RWPE1 (cell line): ENCODE data around the gene ACTR8.

Experiments used
- CTCF ChIA-PET: fragments of 350-600 bp; sonication (Branson Sonifier 250); formaldehyde crosslinking; extraction: SDS; loops from one replicate; lab custom pipeline; 2021; lab: Yijun Ruan, JAX
- POLR2A ChIA-PET: fragments of 400-600 bp; formaldehyde crosslinking; extraction: SDS; loops from one replicate; lab custom pipeline; 2020; ENCODE audit warnings: antibody characterized with exemption; ENCODE audit not compliant: low non-redundant PET; lab: Yijun Ruan, JAX
- DNase-seq: peaks from one replicate; pipeline ENCODE4 v3.0.0; 2012; ENCODE audit warnings: low spot score
- H3K27ac ChIP-seq: fragments of 450-650 bp; 2 replicates; pipeline ENCODE4 v1.5.1; 2017
- CTCF ChIP-seq: fragments of 450-650 bp; conservative IDR thresholded peaks from 2 replicates; pipeline ENCODE4 v1.5.1; 2017; ENCODE audit warnings: low read depth, mild to moderate bottlenecking

The ACTR8 gene

DNA sequence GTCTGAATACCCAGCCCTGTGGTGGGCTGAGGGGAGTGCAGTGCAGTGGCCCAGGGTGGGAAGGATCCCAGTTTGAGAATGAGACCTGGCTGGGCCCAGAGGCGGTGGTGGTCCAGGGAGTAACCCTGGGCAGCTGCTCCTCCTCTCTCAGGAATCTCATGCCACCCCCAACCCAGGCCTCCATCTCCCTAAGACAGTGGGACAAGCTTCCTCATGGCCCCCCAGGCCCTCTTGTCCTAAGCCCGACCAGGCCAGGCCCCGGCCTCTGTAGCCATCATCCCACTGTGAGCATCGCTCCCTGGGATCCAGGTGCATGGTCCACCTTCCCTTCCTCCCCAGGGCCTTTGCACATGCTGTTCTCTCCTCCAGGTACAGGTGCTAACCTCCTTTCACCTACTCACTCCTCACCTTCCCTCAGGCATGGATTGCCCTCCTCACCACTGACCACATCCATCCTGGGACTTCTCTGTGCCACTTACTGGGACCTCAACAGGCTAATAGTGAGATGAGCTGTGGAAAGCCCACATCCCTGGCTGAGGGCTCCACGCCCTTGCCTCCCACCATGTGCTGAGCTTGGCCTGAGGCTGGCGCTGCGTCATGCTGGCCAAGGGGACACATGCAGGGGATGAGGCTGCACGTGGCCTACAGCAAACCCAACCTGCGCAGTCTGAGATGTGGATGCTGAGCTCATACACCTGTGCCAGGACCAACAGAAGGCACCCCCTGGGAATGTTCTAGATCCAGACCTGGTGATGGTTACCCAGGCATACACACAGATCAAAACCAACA is 45.7 kb downstream of the ACTR8 start:
- no peak for TF ChIP-seq CTCF
- ChIA-PET POLR2A (no interaction called here), CTCF (no interaction called here)
- DNase-seq = no peak
- no peak overlapping the region for H3K27ac ChIP-seq

GRCh38 chr3:53835257-53835656 is 46.7 kb downstream of the ACTR8 start:
- CTCF ChIA-PET = no interaction called here
- POLR2A ChIA-PET = no interaction called here
- TF ChIP-seq CTCF = no peak

DNA sequence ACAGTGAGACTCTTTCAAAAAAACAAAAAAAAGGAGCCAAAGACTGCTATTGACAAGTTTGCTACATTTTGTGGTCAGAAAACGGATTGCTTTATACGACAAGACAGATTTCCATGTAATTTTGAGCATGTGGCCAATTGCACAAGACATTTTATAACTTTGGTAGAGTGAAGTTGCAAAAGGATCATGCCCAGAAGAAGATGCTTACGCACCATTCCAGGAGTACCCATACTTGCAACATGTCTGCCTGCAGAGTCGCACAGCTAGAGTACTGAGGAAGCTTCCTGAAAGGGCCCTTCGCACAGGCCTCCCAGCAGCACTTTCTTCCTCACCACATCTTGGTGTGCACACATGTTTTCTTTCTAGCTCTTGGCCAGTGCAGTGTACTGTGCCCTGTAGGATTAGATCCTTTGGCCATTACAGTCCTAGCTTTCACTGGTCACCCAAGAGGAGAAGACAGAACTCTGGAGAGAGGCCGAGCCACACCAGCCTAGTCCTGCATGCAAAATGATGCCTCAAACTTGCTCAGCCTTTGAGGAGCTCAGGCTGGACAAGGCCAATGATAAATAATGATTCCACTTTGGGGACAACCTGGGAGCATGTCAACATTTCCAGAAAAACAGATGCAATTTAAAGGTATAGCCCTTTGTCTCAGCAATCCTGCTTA is 47.4 kb downstream of the ACTR8 start:
- POLR2A ChIA-PET = no interaction called here

More at GRCh38 chr3:53835257-53835656, 46.7 kb downstream of the ACTR8 start:
- no peak overlapping the region for H3K27ac ChIP-seq
- DNase-seq = no peak

GRCh38 chr3:53833700-53834099 is 48.3 kb downstream of the ACTR8 start:
- TF ChIP-seq CTCF = no peak
- H3K27ac ChIP-seq = no peak overlapping the region
- CTCF ChIA-PET = no interaction called here
- no peak for DNase-seq
- POLR2A ChIA-PET = no interaction called here

More for the DNA sequence above, 47.4 kb downstream of the ACTR8 start:
- CTCF ChIA-PET = no interaction called here
- TF ChIP-seq CTCF = no peak
- H3K27ac ChIP-seq = no peak overlapping the region
- no peak for DNase-seq

GRCh38 chr3:53833053-53833645 is 48.8 kb downstream of the ACTR8 start:
- POLR2A ChIA-PET = no interaction called here
- CTCF ChIA-PET = interaction anchor here (0.7 kb wide), 1 partner anchor 85 kb away, joined by 3 read pairs; no protein-coding TSS in a partner anchor
- no peak for TF ChIP-seq CTCF
- H3K27ac ChIP-seq = no peak overlapping the region
- no peak for DNase-seq

- CTCF ChIA-PET = no interaction called here
- POLR2A ChIA-PET = no interaction called here
- no peak overlapping the region for H3K27ac ChIP-seq
- no peak for DNase-seq
- no peak for TF ChIP-seq CTCF
These were observed 51.0 kb downstream of the ACTR8 start for GRCh38 chr3:53830944-53831343.
